IMR-90 (cell line): ENCODE data around the gene MAML2. TPM values are rescaled to one million over a fixed set of nuclear protein-coding genes. Genes with fewer than 3 reads are reported as not detected.

ENCODE experiments used
- ATAC-seq: fragments of 200-7000 bp; cut with Tn5 transposase; 2 replicates; pipeline ENCODE4 v1.9.1; 2020; ENCODE audit warnings: low read depth, mild to moderate bottlenecking, moderate library complexity
- BruUV-seq: library from RNA; stranded (reverse); fragments of 400-500 nt; replicated peaks from 2 replicates; lab custom pipeline; 2021; lab: Mats Ljungman, UMichigan
- CTCF ChIA-PET: fragments of 300-600 bp; formaldehyde crosslinking; extraction: SDS; loops from one replicate; lab custom pipeline; 2021; ENCODE audit warnings: antibody characterized with exemption; lab: Yijun Ruan, JAX
- POLR2A ChIA-PET: fragments of 300-600 bp; sonication (Branson Sonifier 250); formaldehyde crosslinking; loops from one replicate; lab custom pipeline; 2022; ENCODE audit warnings: antibody characterized with exemption; ENCODE audit not compliant: unreplicated experiment; lab: Charles Lee
- DNase-seq: peaks from one replicate; pipeline ENCODE4 v3.0.0; 2013
- H2AFZ ChIP-seq: replicated peaks from 2 replicates; pipeline ENCODE3; 2013; ENCODE audit warnings: low read length, mild to moderate bottlenecking; ENCODE audit not compliant: poor library complexity
- H2AK5ac ChIP-seq: 2 replicates; pipeline ENCODE4 v1.6.1; 2013; ENCODE audit warnings: low read depth, low read length, inconsistent platforms
- H2AK9ac ChIP-seq: replicated peaks from 2 replicates; pipeline ENCODE3; 2013; ENCODE audit warnings: mild to moderate bottlenecking, low read depth, low read length, moderate library complexity; ENCODE audit not compliant: poor library complexity
- H2BK120ac ChIP-seq: 2 replicates; pipeline ENCODE4 v1.6.1; 2013; ENCODE audit warnings: low read depth, low read length, inconsistent platforms
- H2BK15ac ChIP-seq: 3 replicates; pipeline ENCODE4 v1.6.1; 2013; ENCODE audit warnings: low read depth, low read length, inconsistent platforms
- H2BK20ac ChIP-seq: 2 replicates; pipeline ENCODE4 v1.6.1; 2013; ENCODE audit warnings: low read depth, mild to moderate bottlenecking, inconsistent platforms, low read length, moderate library complexity
- H2BK5ac ChIP-seq: 2 replicates; pipeline ENCODE4 v1.6.1; 2013; ENCODE audit warnings: mild to moderate bottlenecking, low read depth, low read length, inconsistent platforms; ENCODE audit not compliant: poor library complexity, severe bottlenecking
- H3K14ac ChIP-seq: replicated peaks from 2 replicates; pipeline ENCODE4 v1.6.1; 2013; ENCODE audit warnings: low read depth, low read length, inconsistent platforms
- H3K18ac ChIP-seq: 2 replicates; pipeline ENCODE4 v1.6.1; 2013; ENCODE audit warnings: low read depth, low read length, control low read depth
- H3K23ac ChIP-seq: 2 replicates; pipeline ENCODE4 v1.6.1; 2013; ENCODE audit warnings: low read depth, low read length, inconsistent platforms
- H3K27ac ChIP-seq: 2 replicates; pipeline ENCODE4 v1.5.1; 2013; ENCODE audit warnings: mild to moderate bottlenecking, control low read depth, low read length; ENCODE audit not compliant: insufficient read depth
- H3K27me3 ChIP-seq: 2 replicates; pipeline ENCODE4 v1.6.1; 2013; ENCODE audit warnings: low read length; ENCODE audit not compliant: control insufficient read depth, insufficient read depth
- H3K36me3 ChIP-seq: 2 replicates; pipeline ENCODE4 v1.6.1; 2013; ENCODE audit warnings: low read length, mixed read lengths; ENCODE audit not compliant: control insufficient read depth, insufficient read depth
- H3K4ac ChIP-seq: 2 replicates; pipeline ENCODE4 v1.6.1; 2013; ENCODE audit warnings: low read depth, low read length, inconsistent platforms
- H3K4me1 ChIP-seq: 2 replicates; pipeline ENCODE4 v1.6.1; 2013; ENCODE audit warnings: low read length, mixed read lengths; ENCODE audit not compliant: control insufficient read depth, insufficient read depth
- H3K4me2 ChIP-seq: 2 replicates; pipeline ENCODE4 v1.6.1; 2013; ENCODE audit warnings: low read depth, mild to moderate bottlenecking, control low read depth, low read length, moderate library complexity
- H3K4me3 ChIP-seq: 2 replicates; pipeline ENCODE4 v1.5.1; 2013; ENCODE audit warnings: low read depth, mild to moderate bottlenecking, control low read depth, low read length, moderate library complexity; ENCODE audit not compliant: insufficient read depth
- H3K56ac ChIP-seq: 2 replicates; pipeline ENCODE4 v1.6.1; 2013; ENCODE audit warnings: low read length, inconsistent platforms; ENCODE audit not compliant: insufficient read depth; ENCODE audit errors: extremely low read depth
- H3K79me1 ChIP-seq, 2 experiments: 2 replicates each; pipeline ENCODE4 v1.6.1; 2013; ENCODE audit warnings: low read length in 2 of 2, inconsistent platforms in 1 of 2, low read depth in 1 of 2
- H3K9ac ChIP-seq: 2 replicates; pipeline ENCODE4 v1.6.1; 2013; ENCODE audit warnings: low read depth, low read length, control low read depth
- H3K9me1 ChIP-seq: 2 replicates; pipeline ENCODE4 v1.6.1; 2013; ENCODE audit warnings: low read length, inconsistent platforms; ENCODE audit not compliant: insufficient read depth
- H3K9me3 ChIP-seq: 2 replicates; pipeline ENCODE4 v1.6.1; 2013; ENCODE audit warnings: low read length; ENCODE audit not compliant: control insufficient read depth, insufficient read depth
- H4K20me1 ChIP-seq: 2 replicates; pipeline ENCODE4 v1.6.1; 2013; ENCODE audit warnings: low read length, inconsistent platforms; ENCODE audit not compliant: insufficient read depth
- H4K5ac ChIP-seq: 2 replicates; pipeline ENCODE4 v1.6.1; 2013; ENCODE audit warnings: mild to moderate bottlenecking, low read depth, low read length, control low read depth
- H4K8ac ChIP-seq, 2 experiments: 2 replicates each; pipeline ENCODE4 v1.6.1; 2013; ENCODE audit warnings: low read depth in 2 of 2, low read length in 2 of 2, control low read depth in 1 of 2, inconsistent platforms in 1 of 2
- H4K91ac ChIP-seq: 2 replicates; pipeline ENCODE4 v1.6.1; 2013; ENCODE audit warnings: low read depth, low read length, inconsistent platforms; ENCODE audit not compliant: insufficient read depth
- BHLHE40 ChIP-seq: fragments of 150-350 bp; IDR thresholded peaks from 2 replicates; pipeline ENCODE4 v1.6.1; 2016; ENCODE audit warnings: mild to moderate bottlenecking, low read depth, low read length
- CEBPB ChIP-seq: IDR thresholded peaks from 2 replicates; pipeline ENCODE4 v1.6.1; 2012; ENCODE audit warnings: low read depth, low read length, improper control_type of control experiment
- CHD1 ChIP-seq: IDR thresholded peaks from 2 replicates; pipeline ENCODE4 v1.6.1; 2012; ENCODE audit warnings: low read depth, low read length, improper control_type of control experiment
- FOS ChIP-seq: fragments of 150-350 bp; IDR thresholded peaks from 2 replicates; pipeline ENCODE4 v1.6.1; 2016; ENCODE audit warnings: low read depth, low read length
- MAFK ChIP-seq: IDR thresholded peaks from 2 replicates; pipeline ENCODE4 v1.6.1; 2012; ENCODE audit warnings: low read depth, low read length, improper control_type of control experiment
- MXI1 ChIP-seq: IDR thresholded peaks from 2 replicates; pipeline ENCODE4 v1.6.1; 2012; ENCODE audit warnings: low read depth, mild to moderate bottlenecking, low read length, moderate library complexity, borderline replicate concordance
- NFE2L2 ChIP-seq: fragments of 150-350 bp; IDR thresholded peaks from 2 replicates; pipeline ENCODE4 v1.6.1; 2016; ENCODE audit warnings: low read depth, mild to moderate bottlenecking, low read length
- POLR2A ChIP-seq: IDR thresholded peaks from 2 replicates; pipeline ENCODE4 v1.6.1; 2012; ENCODE audit warnings: mild to moderate bottlenecking, low read depth, low read length
- RAD21 ChIP-seq: IDR thresholded peaks from 2 replicates; pipeline ENCODE4 v1.6.1; 2012; ENCODE audit warnings: low read length, improper control_type of control experiment
- RFX5 ChIP-seq: IDR thresholded peaks from 2 replicates; pipeline ENCODE4 v1.8.0; 2012; ENCODE audit warnings: low read depth, mild to moderate bottlenecking, low read length, moderate library complexity
- SMC3 ChIP-seq: fragments of 150-350 bp; IDR thresholded peaks from 2 replicates; pipeline ENCODE4 v1.6.1; 2016; ENCODE audit warnings: low read depth, mild to moderate bottlenecking, antibody characterized with exemption, low read length, moderate library complexity
- whole genome bisulfite sequencing, 2 experiments: methylation state at CpG; one replicate each; pipeline versions ENCODE4 v1.1.5 to v1.1.7; 2013; ENCODE audit warnings: missing lambda C conversion rate in 2 of 2; ENCODE audit not compliant: insufficient read length in 1 of 2; ENCODE audit errors: extremely low coverage in 2 of 2; 5-methylcytosine and 5-hydroxymethylcytosine counted together
- dilution Hi-C: fragments of 300-500 bp; cut with HindIII; formaldehyde crosslinking; loops from one replicate; pipeline ENCODE4 v1.14.3; 2018; ENCODE audit warnings: low sequenced_read_pairs; ENCODE audit not compliant: unreplicated experiment
- in situ Hi-C: fragments of 300-500 bp; cut with MboI; formaldehyde crosslinking; loops from 3 replicates; pipeline ENCODE4 v1.14.3; 2019; ENCODE audit warnings: low sequenced_read_pairs, inconsistent platforms, mixed read lengths
- intact Hi-C: fragments of 100-400 bp; cut with micrococcal nuclease; formaldehyde crosslinking; loops from 2 replicates; pipeline ENCODE4 v1.10.0; 2022
- polyA plus RNA-seq, 3 experiments: library from polyadenylated mRNA; depleted of rRNA; stranded (reverse); fragments of >200 nt; gene quantifications; 2 replicates each; pipeline ENCODE4 v1.2.3, GENCODE V29; 2012; ENCODE audit warnings: low replicate concordance in 1 of 3
- total RNA-seq: library from RNA; depleted of rRNA; stranded (reverse); fragments of >200 nt; gene quantifications from 2 replicates; pipeline ENCODE4 v1.2.3, GENCODE V29; 2012

The MAML2 gene
- total and polyA plus RNA-seq, 2 of the 4 experiments (the other 2 are of a cell fraction): 15.0 to 19.5 TPM

- no peak overlapping the region for H3K4me3 ChIP-seq
- no peak overlapping the region for H3K14ac ChIP-seq
- H3K9me1 ChIP-seq: peaks cover 20% of the 10 kb centered on the region
- no peak overlapping the region for H3K56ac ChIP-seq
- no peak overlapping the region for H2BK20ac ChIP-seq
- H2AFZ ChIP-seq: no peak overlapping the region
- no peak overlapping the region for H4K5ac ChIP-seq
- H3K4ac ChIP-seq: no peak overlapping the region
- H3K18ac ChIP-seq: no peak overlapping the region
- no peak overlapping the region for H2BK5ac ChIP-seq
- no peak overlapping the region for H3K23ac ChIP-seq
- no peak overlapping the region for H3K9ac ChIP-seq
- no peak overlapping the region for H3K4me2 ChIP-seq
- ChIA-PET CTCF (no interaction called here), POLR2A (no interaction called here)
- WGBS, 2 experiments: no CpG with 5 or more reads among the region's 1 CpG
- no peak overlapping the region for H4K8ac ChIP-seq
- H3K79me1 ChIP-seq: peaks cover 31 to 68% of the 10 kb centered on the region in 2 experiments
- no peak overlapping the region for H2AK9ac ChIP-seq
- H2BK15ac ChIP-seq: no peak overlapping the region
- H3K9me3 ChIP-seq: no peaks in the 10 kb centered on the region
- no peak overlapping the region for H3K27ac ChIP-seq
- no peak overlapping the region for H2BK120ac ChIP-seq
- peaks cover 15% of the 10 kb centered on the region for H3K4me1 ChIP-seq
- H3K36me3 ChIP-seq: no peaks in the 10 kb centered on the region
- DNase-seq (no peak), ATAC-seq (no peak)
- H4K20me1 ChIP-seq: no peaks in the 10 kb centered on the region
- no TSS peak for BruUV-seq
- in situ Hi-C loops: no loop called here
- no peaks in the 10 kb centered on the region for H3K27me3 ChIP-seq
- intact Hi-C loops: no loop called here
- dilution Hi-C loops: no loop called here
- no peak overlapping the region for H4K91ac ChIP-seq
- TF ChIP-seq NFE2L2: no peak
- TF ChIP-seq SMC3: no peak
- TF ChIP-seq RAD21: no peak
- TF ChIP-seq FOS: no peak
- no peak for TF ChIP-seq RFX5
- TF ChIP-seq CEBPB: no peak
- TF ChIP-seq MXI1: no peak
- no peak for TF ChIP-seq POLR2A
- no peak for TF ChIP-seq MAFK
- no peak for TF ChIP-seq BHLHE40
- no peak for TF ChIP-seq CHD1
- H2AK5ac ChIP-seq: no peak overlapping the region
Observed at GRCh38 chr11:96223083-96223482, 119.9 kb downstream of the MAML2 start.
